ENCODE data around the gene ZGRF1. TPM values are rescaled to one million over a fixed set of nuclear protein-coding genes. Genes with fewer than 3 reads are reported as not detected.
A peak's percentile ranks its signal among the peaks of the same experiment; 100 is the strongest.
"Not testable (repeated sequence)": the region's sequence is repeated elsewhere in the genome, so short reads cannot be mapped to it uniquely, and the experiment has no call there.

The ZGRF1 gene
- total and polyA plus RNA-seq, 2 experiments from 2014 or later, result 3.9 to 10.4 TPM

GRCh38 chr4:112526061-112526460 is 110.6 kb downstream of the ZGRF1 start:
- Histone ChIP-seq H3K36me3 (no peaks in the 10 kb centered on the region), H3K4me3 (no peak overlapping the region), H3K27me3 (peaks cover 65% of the 10 kb centered on the region), H3K4me1 (ENCODE audit: low read depth) (no peaks in the 10 kb centered on the region), H3K9me3 (ENCODE audit: low read depth) (no peaks in the 10 kb centered on the region), H3K27ac (no peak overlapping the region)
- DNase-seq (ENCODE audit: low read depth in 1 of 2, low spot score in 1 of 2), result no peak
- no peak for TF ChIP-seq CTCF (IDR thresholded peaks at IDR 0.05; ENCODE audit: low read depth, low read length)

- peak; percentile 29 to 87 for DNase-seq (ENCODE audit: low read depth in 1 of 2, low spot score in 1 of 2)
- Histone ChIP-seq H3K4me3 (peak overlapping the region; percentile 22), H3K27me3 (peaks cover 87% of the 10 kb centered on the region), H3K4me1 (ENCODE audit: low read depth) (no peaks in the 10 kb centered on the region), H3K36me3 (no peaks in the 10 kb centered on the region), H3K9me3 (ENCODE audit: low read depth) (no peaks in the 10 kb centered on the region), H3K27ac (no peak overlapping the region)
- TF ChIP-seq CTCF (IDR thresholded peaks at IDR 0.05; ENCODE audit: low read depth, low read length), result peak; percentile 72
Observed at GRCh38 chr4:112523764-112524505, 112.8 kb downstream of the ZGRF1 start.

GRCh38 chr4:112523008-112523721 is 113.5 kb downstream of the ZGRF1 start:
- TF ChIP-seq CTCF (IDR thresholded peaks at IDR 0.05; ENCODE audit: low read depth, low read length), result peak; percentile 6
- Histone ChIP-seq H3K4me3 (peak overlapping the region; percentile 22), H3K36me3 (no peaks in the 10 kb centered on the region), H3K27ac (no peak overlapping the region), H3K27me3 (peaks cover 94% of the 10 kb centered on the region), H3K9me3 (ENCODE audit: low read depth) (no peaks in the 10 kb centered on the region), H3K4me1 (ENCODE audit: low read depth) (no peaks in the 10 kb centered on the region)
- DNase-seq (ENCODE audit: low read depth in 1 of 2, low spot score in 1 of 2), result peak; percentile 27 to 68

- H3K4me1 ChIP-seq (ENCODE audit: low read depth); DNase-seq (ENCODE audit: low read depth in 1 of 2, low spot score in 1 of 2); H3K9me3 ChIP-seq (ENCODE audit: low read depth); H3K36me3 ChIP-seq; H3K27ac ChIP-seq: not testable (repeated sequence)
- Histone ChIP-seq H3K4me3 (peak overlapping the region; percentile 22), H3K27me3 (peaks cover 100% of the 10 kb centered on the region)
Observed at GRCh38 chr4:112522431-112522830, 114.3 kb downstream of the ZGRF1 start.

- Histone ChIP-seq H3K4me1 (ENCODE audit: low read depth) (peaks cover 7% of the 10 kb centered on the region), H3K27ac (no peak overlapping the region), H3K4me3 (no peak overlapping the region), H3K36me3 (no peaks in the 10 kb centered on the region), H3K27me3 (peaks cover 100% of the 10 kb centered on the region), H3K9me3 (ENCODE audit: low read depth) (no peaks in the 10 kb centered on the region)
- no peak for DNase-seq (ENCODE audit: low read depth in 1 of 2, low spot score in 1 of 2)
- TF ChIP-seq CTCF (IDR thresholded peaks at IDR 0.05; ENCODE audit: low read depth, low read length), result no peak
Observed at GRCh38 chr4:112521123-112522023, 115.3 kb downstream of the ZGRF1 start.
